ENCODE data around the gene ZNF70.

GRCh38 chr22:23791738-23792645 is 41.1 kb upstream of the ZNF70 start:
- TF ChIP-seq CTCF (IDR thresholded peaks at IDR 0.05), result no peak
- no peak for TF ChIP-seq POLR2A (IDR thresholded peaks at IDR 0.05)
